HK-2 (cell line): ENCODE measurements around the gene BUD23.
A peak's percentile ranks its signal among the peaks of the same experiment; 100 is the strongest.
"Not testable (repeated sequence)": the region's sequence is repeated elsewhere in the genome, so short reads cannot be mapped to it uniquely, and the experiment has no call there.

Experiments used
- DNase-seq: peaks from one replicate; pipeline ENCODE4 v3.0.0-alpha.2; 2018; ENCODE audit not compliant: unreplicated experiment

BUD23 gene

GRCh38 chr7:73718905-73719805, 35.8 kb downstream of the BUD23 start, which contains the start of gene STX1A:
Gene STX1A, minus strand, starts transcription at chr7:73719669. Its CDS starts 38 bp downstream, at chr7:73719631.
- DNase-seq = peak; percentile 76

- no peak for DNase-seq
Observed at GRCh38 chr7:73719806-73720169, 36.4 kb downstream of the BUD23 start.

- DNase-seq = not testable (repeated sequence)
Observed at GRCh38 chr7:73720443-73720842, 37.0 kb downstream of the BUD23 start.

DNA sequence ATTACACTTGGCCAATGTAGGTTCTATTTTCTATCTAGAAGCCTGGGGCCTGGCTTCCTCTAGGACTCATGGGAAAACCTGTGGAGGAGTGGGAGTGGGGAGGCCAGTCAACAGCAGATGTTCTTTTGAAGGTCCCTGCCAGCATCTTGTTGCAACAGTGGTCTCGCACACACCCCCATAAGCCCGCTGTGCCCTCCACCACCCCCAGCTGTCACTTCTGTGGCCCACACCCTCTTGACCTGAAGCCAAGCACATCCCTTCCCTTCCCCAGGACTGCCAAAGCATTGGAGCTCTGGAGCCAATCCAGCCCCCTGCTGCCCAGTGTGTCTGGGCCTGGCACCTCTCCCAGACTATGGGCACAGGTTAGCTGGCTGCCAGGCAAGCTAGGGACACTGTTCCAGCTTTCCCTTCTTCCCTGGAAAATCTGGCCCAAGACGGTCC, 38.0 kb downstream of the BUD23 start:
- DNase-seq = no peak

DNA sequence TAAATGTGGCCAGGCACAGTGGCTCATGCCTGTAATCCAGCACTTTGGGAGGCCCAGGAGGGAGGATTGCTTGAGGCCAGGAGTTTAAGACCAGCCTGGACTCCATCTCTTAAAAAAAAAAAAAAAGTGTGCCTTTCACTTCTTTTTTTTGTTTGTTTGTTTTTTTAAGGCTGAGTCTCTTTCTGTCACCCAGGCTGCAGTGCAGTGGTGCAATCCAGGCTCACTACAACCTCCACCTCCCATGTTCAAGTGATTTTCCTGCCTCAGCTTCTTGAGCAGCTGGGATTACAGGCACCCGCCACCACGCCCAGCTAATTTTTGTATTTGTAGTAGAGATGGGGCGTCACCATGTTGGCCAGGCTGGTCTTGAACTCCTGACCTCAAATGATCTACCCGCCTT, 38.8 kb downstream of the BUD23 start:
- DNase-seq = not testable (repeated sequence)

GRCh38 chr7:73722785-73723184, 39.4 kb downstream of the BUD23 start:
- no peak for DNase-seq

DNA sequence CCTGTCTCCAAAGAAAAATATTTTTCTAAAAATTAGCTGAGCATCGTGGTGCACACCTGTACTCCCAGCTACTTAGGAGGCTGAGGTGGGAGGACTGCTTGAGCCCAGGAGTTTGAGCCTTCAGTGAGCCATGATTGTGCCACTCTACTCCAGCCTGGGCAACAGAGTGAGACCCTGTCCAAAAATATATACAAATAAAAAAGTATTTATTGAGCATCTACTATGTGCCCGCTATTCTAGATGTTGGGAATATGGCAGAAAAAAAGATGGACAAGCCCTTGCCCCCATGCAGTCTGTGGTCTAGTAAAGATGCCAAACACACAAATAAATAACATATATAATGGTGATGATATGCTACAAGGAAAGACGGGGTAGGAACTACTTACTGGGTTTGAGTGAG, 40.4 kb downstream of the BUD23 start:
- DNase-seq = no peak

DNA sequence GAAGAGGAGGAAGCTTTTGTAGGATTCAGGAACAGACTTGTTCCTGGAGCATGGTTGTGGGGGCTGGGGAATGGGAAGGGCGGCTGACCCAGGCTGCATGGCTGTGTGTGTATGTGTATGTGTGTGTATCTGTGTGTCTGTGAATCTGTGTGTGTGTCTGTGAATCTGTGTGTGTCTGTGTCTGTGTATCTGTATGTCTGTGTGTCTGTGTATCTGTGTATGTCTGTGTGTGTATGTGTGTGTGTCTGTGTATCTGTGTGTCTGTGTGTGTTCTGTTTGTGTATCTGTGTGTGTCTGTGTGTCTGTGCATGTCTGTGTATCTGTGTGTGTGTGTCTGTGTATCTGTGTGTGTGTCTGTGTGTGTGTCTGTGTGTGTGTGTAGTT, 42.7 kb downstream of the BUD23 start:
- no peak for DNase-seq

- DNase-seq = no peak
Observed at GRCh38 chr7:73727952-73728351, 44.6 kb downstream of the BUD23 start.

DNA sequence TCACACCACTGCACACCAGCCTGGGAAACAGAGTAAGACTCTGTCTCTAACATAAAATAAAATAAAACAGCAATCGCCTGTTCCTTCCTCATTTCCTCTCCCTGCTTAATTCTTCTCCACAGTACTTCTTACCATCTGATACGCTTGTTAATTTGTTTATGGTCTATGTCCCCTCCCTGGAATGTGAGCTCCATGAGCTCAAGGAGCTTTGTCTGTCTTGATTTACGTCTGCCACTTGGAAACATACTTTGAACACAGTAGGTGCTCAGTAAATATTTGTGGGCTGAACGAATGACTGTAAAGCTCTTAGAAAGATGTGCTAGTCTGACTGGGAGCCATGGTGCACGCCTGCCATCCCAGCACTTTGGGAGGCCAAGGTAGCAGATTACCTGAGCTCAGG, 45.2 kb downstream of the BUD23 start:
- DNase-seq = no peak

DNA sequence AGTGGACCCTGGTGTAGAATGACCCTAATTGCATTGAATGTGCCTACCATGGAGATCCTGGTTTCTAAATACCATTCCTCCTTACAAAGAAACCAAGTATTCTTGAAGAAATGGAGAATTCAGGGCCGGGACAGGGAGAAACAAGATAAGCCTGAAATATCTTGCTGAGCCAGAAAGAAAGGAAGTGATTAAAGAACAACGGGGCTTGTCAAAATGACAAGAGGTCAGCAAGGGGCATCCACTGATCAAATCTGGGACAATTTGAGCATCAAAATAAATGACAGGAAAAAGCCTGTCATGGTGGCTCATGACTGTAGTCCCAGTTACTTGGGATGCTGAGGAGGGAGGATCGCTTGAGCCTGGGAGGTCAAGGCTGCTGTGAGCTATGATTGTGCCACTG, 47.1 kb downstream of the BUD23 start:
- no peak for DNase-seq

DNA sequence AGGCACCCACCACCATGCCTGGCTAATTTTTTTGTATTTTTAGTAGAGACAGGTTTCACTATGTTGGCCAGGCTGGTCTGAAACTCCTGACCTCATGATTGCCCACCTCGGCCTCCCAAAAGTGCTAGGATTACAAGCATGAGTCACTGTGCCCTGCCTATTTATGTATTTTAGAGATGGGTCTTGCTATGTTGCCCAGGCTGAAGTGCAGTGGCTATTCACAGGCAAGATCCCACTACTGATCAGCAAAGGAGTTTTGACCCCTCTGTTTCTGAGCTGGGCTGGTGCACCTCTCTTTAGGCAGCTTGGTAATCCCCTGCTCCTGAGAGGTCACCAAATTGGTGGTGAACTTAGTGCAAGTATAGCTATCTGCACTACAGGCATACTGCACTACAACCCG, 49.0 kb downstream of the BUD23 start:
- no peak for DNase-seq

- peak; percentile 95 for DNase-seq
Observed at GRCh38 chr7:73734619-73735527, 51.5 kb downstream of the BUD23 start.

- DNase-seq = no peak
Observed at GRCh38 chr7:73735528-73735905, 52.1 kb downstream of the BUD23 start.

GRCh38 chr7:73736885-73737284, 53.5 kb downstream of the BUD23 start:
- DNase-seq = no peak

GRCh38 chr7:73737491-73738219, 54.3 kb downstream of the BUD23 start:
- no peak for DNase-seq

DNA sequence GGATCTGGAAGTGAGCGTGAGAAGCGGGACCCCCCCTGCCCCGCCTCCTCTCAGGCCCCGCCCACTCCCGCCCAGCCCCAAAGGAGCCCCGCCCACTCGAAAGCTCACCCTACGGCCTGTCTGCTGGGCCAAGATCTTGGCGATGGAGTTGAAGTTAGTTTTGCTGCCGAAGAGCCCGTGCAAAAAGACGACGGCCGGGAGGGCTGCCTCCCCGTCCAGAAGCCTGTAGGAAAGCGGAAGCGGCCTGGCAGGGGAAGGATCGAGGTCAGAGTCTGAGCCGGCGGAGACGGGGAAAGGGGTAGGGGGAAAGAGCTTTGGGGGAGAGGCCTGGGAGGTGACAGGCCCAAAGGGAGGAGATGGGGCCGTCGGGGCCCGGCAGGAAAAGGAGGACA, 54.8 kb downstream of the BUD23 start:
- DNase-seq = peak; percentile 67

- DNase-seq = peak; percentile 99
Observed at GRCh38 chr7:73738612-73739386, 55.4 kb downstream of the BUD23 start, which contains the start of gene ABHD11. Gene ABHD11, minus strand, starts transcription at chr7:73738802. Its CDS starts 32 bp downstream, at chr7:73738770.

GRCh38 chr7:73739387-73739767, 56.0 kb downstream of the BUD23 start:
- no peak for DNase-seq

GRCh38 chr7:73740212-73740611, 56.8 kb downstream of the BUD23 start:
- DNase-seq = no peak

DNA sequence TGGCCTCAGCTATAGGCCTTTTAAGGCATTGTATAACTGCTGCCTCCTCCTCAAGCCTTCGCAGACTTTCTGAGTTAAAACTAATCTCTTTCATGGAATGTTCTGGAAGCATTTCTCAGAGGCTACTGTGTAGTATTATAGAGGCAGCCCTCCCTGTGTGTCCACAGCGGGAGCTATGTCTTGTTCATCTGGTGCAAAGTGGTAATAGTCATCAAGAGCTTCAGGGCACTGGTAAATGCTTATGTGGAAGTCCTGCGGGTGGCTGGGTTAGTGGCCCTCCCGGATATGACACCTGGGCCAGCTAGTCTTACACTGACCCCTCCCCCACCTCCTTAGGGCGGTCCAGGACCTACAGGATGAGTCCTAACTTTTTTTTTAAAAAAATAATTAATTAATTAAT, 57.4 kb downstream of the BUD23 start:
- no peak for DNase-seq
